HG02642 (cell line): Measurements from ENCODE around the gene PLN.

Experiments
- ATAC-seq: cut with Tn5 transposase; IDR thresholded peaks from one replicate; pipeline ENCODE4 v1.9.1; 2021; ENCODE audit warnings: mild to moderate bottlenecking; ENCODE audit not compliant: unreplicated experiment, poor library complexity

PLN gene

GRCh38 chr6:118574051-118574865 is 26.2 kb downstream of the PLN start:
- no peak for ATAC-seq

- ATAC-seq, result no peak
Observed at GRCh38 chr6:118577972-118578371, 29.9 kb downstream of the PLN start.

GRCh38 chr6:118578617-118579016 is 30.5 kb downstream of the PLN start:
- no peak for ATAC-seq

DNA sequence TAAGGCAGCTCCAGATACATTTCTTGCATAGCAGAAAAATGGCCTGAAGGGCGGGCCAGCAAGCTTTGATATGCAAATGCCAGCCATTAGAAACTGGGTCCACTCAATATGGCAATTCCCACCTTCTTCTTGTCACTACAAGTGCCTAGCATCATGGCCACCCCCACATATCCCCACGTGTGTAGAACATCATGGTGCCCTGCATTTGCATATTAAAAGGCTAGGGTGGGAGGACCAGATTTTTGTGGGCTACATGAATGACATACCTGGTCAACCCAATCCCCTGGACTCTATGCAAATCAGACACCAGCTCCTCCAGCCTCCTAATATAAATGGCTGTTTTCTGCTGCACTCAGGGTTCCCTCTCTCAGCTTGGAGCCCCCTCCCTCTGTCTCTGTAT is 31.7 kb downstream of the PLN start:
- no peak for ATAC-seq

DNA sequence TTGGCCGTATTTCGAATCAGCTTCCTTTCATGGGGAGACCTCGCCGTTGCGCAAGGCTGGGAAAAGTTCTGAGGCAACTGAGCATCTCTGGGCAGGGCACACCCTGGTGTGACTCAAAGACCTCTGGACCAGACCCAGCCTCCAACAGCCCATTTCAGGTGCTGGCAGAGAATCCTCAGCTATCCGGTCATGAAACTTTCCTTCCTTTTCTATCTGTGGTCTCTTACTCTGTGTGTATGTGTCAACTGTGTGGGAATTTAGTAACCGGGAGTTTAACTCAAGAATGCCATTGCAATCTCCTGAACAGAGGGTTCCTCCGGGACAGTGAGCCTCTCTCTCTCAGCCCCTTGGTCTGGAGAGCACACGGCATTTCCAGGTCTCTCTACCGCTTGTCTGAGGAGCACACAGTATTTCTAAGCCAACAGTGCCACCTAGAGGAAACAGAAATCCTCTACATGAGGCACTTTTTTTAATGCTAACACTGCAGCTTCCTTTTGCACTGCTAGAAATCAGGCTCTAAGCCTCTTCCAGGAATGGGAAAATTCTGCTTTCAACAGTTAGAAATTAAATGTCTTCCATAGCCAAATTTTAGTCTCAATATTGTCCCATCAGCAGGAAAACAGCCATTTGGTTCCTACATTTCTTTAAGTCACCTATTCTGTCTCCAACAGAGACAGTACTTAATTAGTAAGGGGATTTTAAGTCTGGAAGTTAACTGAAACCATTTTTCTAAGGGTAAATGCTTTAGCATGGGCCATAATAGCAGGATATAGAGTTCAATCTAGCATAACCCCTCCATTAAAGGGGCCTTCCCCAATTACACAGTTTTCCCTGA is 32.7 kb downstream of the PLN start:
- ATAC-seq, result peak; percentile 71

DNA sequence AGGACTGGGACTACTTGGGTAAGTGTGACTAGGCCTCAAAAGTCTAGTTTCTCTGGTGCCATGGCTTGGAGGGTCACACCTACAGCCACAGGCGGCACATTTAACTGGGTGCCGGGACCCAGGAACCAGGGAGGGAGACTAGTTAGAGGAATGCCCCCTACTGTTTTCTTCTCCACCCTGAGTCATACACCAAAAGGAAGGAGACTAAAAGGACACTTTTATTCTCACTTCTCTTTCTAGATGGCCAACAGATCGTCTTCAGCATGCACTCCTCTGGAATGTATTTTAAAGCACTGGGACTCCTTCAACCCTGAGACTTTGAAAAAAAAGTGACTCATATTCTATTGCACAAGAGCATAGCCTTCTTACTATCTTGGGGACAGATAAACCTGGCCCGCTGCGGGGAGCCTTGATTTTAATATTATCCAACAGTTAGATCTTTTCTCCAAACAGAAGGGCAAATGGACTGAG is 33.4 kb downstream of the PLN start:
- ATAC-seq, result no peak

DNA sequence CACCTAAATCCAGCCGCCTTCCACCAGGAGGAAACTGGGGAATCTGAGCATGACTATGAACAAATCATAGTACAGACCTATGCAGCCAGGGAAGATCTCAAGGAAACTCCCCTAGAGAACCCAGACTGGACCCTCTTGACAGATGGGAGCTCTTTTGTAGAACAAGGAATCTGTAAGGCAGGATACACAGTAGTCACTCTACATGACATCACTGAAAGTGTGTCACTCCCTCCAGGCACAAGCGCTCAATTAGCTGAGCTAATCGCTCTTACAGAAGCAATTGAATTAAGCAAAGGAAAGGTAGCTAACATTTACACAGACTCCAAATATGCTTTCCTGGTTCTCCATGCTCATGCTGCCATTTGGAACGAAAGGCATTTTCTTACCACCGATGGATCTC is 36.8 kb downstream of the PLN start:
- ATAC-seq, result no peak

- no peak for ATAC-seq
Observed at GRCh38 chr6:118586746-118587485, 38.8 kb downstream of the PLN start.

- no peak for ATAC-seq
Observed at GRCh38 chr6:118588626-118589025, 40.5 kb downstream of the PLN start.

DNA sequence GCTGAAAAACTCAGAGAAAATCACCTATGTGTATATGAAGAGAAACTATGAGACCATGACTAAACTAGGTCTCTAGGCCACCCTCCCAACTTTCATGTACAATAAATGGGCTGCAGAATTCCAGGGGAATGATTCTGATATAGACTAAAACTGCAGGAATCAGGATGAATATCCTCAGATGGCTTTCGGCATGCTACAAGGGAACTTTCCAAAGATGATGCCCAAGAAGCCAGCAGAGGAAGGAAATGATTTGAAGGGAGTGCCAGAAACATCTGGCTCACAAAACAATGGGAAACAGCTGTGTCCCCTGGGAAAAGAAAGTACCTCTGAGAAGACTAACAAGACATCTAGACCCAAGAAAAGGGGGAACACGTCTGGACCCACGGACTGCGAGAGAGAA is 41.1 kb downstream of the PLN start:
- ATAC-seq, result no peak

- ATAC-seq, result no peak
Observed at GRCh38 chr6:118589649-118590365, 41.7 kb downstream of the PLN start.

- no peak for ATAC-seq
Observed at GRCh38 chr6:118591897-118592296, 43.8 kb downstream of the PLN start.

GRCh38 chr6:118594877-118595276 is 46.8 kb downstream of the PLN start:
- no peak for ATAC-seq

GRCh38 chr6:118596774-118597320 is 48.8 kb downstream of the PLN start:
- ATAC-seq, result no peak

DNA sequence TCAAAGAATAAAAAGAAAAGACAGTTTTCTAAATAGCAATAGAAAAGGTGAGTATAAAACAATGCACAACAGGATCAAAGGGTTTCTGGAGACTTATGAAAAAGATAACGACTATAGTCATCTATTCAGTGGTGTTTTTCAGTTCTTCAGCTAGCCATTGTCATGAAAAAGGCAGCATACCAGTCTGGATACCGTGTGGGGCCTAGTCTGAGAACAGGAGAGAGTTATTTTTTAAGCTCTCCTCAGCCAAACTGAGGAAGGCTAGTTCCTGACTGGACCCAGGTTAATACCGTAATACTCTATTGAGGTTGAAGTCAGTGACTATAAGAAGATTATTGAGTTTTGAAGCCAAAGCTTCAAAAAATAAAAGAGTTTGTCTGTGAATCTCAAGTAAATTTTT is 49.5 kb downstream of the PLN start:
- ATAC-seq, result no peak

- no peak for ATAC-seq
Observed at GRCh38 chr6:118598324-118598723, 50.2 kb downstream of the PLN start.

DNA sequence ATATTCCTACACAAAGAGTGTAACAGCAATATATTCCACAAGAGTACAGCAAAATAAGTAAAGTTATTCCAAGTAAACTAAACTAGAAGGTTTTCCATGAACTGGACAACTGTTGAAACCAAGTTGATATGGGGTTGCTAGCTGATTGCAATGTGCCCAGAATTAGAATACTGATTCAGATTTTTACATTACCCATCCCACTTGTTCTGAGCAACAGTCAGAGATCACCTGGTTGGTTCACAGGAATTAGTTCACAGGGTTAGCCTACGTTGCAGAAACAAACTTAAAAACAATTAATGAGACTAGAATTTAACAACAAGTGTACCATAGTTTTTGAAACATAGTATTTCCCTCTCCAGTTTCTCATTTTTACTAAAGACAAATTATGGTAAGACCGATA is 54.2 kb downstream of the PLN start:
- no peak for ATAC-seq

GRCh38 chr6:118603372-118603771 is 55.3 kb downstream of the PLN start:
- ATAC-seq, result no peak

DNA sequence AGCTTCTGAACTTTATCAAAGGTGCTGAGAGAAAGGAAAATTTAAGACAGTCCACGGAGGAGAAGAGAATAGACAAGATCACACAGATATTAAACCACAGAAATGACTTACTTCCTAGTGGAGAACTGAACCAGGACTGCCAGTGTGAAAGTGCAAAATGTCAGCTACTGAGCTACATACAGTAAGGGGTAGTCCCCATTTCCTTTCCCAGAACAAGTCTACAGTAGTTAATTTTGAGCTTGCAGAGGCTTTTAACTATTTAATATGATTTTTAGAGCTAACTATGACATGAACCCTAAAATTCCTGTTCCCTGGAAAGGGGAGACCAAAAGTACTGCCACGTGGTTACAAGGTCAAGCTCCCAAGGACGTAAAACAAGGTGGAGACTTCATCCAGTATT is 58.2 kb downstream of the PLN start:
- ATAC-seq, result no peak

DNA sequence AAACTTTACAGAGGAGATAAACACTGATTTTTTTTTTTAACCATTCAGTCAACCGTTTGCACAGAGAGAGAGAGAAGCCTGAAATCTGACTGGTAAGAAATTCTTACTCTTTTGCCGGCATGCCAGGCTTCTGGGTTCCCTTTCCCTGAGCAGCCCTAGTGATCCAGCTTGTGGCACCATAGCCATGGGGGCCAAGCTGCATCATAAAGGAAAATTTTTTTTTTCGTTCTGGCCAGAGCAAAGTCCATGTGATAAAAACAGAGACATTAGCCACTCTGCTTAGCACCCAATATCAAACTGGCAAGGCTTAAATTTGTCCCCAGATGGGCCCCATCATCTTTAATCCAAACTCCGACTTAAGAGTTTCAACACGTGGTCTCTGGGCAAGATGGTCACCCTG is 58.8 kb downstream of the PLN start:
- no peak for ATAC-seq
